Myocyte (in vitro differentiated cells): Measurements from ENCODE around the gene MARK3. TPM values are rescaled to one million over a fixed set of nuclear protein-coding genes. Genes with fewer than 3 reads are reported as not detected.

ENCODE experiments used
- DNase-seq: peaks from one replicate; pipeline ENCODE4 v3.0.0-alpha.2; 2012; ENCODE audit warnings: low read depth
- total RNA-seq: library from RNA; depleted of rRNA; stranded (reverse); fragments of >200 nt; gene quantifications from 2 replicates; pipeline ENCODE4 v1.2.3, GENCODE V29; 2014

The MARK3 gene
- total RNA-seq, 1 donor from 2014 or later = 82.0 TPM

DNA sequence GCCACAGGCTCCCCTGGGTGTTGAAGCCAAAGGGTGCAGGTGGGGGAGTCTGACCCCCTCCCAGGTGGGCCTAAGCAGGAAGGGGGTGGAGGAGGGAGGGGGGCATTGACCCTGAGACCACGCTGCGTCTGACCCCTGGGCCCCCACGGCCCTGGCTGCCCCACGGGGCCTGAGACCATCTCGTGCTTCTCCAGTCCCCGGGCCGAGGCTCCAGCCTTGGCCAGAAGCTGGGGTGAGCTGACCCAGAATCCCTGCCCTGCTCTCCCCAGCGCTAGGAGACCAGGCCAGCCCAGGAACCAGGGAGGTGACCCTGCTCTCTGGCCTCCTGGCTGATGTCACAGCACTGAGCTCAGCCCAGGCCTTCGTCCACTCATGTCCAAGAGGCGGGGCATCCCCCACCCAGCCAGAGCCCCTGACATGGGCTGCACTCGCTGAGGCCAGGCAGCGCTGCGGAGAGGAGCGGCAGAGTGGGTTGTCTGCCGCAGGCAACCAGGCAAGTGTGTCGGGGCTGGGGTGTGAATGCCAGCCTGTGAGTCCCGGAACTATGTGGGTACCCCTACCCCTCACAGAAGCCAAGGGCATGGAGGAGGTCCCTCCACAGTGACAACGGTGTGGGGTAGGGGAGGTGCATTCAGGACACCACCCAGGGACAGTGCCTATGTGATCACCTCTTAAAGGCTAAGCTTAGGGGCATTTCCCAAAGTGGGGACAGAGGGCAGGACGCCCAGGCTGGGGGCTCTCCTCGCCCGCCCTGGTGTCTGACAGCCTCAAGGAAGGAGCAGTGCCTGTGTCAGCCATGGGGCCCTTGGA lies 150.1 kb downstream of the MARK3 start:
- DNase-seq = no peak

GRCh38 chr14:103535891-103536565 lies 150.8 kb downstream of the MARK3 start:
- no peak for DNase-seq

- DNase-seq = no peak
These were observed 151.5 kb downstream of the MARK3 start for GRCh38 chr14:103536693-103537092.

GRCh38 chr14:103537175-103537990 lies 152.2 kb downstream of the MARK3 start:
- peak; percentile 91 for DNase-seq

DNA sequence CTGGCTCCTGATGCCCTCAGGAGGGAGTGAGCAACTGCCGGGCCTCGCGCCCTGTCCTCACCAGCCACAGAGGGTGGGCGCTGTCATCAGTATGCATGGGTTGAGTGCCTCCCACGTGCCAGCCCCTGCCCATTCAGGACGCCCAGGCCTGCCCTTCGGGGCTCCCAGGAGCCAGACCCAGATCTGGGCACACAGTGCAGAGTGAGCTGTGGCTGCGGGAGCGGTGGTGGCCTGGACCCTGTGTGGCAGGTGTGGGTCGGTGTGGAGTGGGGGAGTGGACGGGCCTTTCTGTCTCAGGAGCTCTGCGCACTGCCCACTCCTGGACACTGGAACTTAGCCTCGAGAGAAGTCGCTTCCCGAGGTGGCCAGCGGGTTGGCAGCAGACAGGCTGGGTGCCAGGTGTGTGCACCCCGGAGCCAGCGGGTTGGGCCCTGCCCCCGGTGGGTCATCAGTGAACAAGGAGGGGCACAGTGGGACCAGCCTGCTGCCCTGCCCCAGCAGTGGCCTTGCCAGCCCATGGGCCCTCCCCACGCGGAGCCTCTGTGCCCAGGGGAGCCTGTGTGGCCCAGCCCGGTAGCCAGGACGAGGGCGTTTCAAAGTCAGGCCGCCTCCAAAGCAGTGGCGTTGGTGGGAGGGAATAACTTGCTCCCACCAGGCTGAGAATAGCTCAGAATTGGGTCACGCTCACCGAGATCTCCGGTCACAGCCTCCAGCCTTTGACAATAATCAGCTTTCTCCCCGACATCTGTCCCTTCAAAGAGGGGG lies 153.3 kb downstream of the MARK3 start:
- DNase-seq = peak; percentile 72

GRCh38 chr14:103539056-103539825 lies 154.0 kb downstream of the MARK3 start:
- no peak for DNase-seq

- peak; percentile 68 for DNase-seq
These were observed 155.8 kb downstream of the MARK3 start for GRCh38 chr14:103540821-103541708.

DNA sequence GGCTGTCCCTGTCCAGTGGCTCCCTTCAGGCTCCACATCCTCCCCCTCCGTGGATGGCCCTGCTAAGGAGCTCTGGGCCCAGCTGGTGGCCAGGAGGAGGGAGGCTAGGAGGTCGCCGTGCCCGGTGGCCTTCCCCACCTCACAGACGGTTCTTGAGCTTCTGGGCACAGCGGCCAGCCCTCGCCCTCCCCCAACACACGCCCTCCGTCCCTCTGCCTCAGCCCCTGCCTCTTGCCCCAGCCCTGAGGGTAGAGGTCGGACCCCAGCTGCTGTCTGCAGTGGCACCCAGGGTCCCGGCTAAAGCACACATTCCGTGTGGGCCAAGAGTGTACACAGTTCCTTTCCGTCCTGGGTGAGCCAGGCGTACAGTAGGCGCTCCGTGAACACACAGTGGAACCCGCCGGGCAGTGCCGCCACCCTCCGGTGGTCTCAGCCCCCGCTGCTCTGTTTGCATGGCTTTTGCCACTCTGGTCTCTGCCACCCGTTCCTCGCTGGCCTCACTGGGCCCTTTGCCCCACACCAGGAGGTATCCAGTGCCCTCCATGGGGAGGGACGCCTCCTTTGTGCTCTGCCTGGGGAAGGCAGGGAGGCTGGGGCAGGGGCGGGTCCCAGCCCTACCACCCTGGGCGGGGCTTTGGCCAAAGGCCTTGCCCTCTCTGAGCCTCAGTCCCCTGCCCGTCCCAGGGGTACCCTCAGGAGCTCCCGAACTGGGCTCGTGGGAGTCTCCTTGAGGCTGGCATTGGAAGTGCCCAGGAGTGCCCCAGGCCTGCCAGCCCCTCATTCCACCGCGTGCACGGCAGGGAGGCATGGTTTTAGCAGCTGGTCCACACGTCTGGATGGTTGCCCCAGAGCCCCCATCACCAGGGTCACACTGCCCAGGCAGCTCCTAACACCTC lies 156.7 kb downstream of the MARK3 start:
- DNase-seq = peak; percentile 43

DNA sequence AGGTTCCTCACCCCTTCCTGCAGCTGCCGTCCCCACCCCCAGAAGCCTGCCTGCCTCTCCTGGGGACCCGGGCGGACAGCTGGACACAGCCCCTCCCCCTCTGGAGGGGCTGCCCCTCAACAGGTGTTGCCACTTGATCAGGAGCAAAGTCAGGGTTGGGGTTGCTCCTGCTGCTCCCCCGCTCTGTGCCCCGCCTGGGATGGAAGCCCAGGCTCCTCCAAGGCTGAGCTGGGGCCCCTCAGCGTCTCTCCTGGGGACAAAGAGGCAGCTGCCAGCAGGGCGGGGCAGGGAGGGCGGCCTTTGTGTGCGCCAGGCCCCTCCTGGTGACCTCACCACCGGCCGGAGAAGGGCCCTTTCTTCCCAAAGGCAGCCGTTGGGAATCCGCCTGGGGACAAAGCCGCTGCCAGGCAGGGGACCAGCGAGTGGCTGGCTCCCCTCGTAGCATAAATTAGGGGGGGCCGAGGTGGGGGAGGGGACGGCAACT lies 157.4 kb downstream of the MARK3 start:
- DNase-seq = peak; percentile 99

GRCh38 chr14:103543140-103543539 lies 157.9 kb downstream of the MARK3 start:
- no peak for DNase-seq

GRCh38 chr14:103543721-103544387 lies 158.6 kb downstream of the MARK3 start:
- peak; percentile 89 for DNase-seq

DNA sequence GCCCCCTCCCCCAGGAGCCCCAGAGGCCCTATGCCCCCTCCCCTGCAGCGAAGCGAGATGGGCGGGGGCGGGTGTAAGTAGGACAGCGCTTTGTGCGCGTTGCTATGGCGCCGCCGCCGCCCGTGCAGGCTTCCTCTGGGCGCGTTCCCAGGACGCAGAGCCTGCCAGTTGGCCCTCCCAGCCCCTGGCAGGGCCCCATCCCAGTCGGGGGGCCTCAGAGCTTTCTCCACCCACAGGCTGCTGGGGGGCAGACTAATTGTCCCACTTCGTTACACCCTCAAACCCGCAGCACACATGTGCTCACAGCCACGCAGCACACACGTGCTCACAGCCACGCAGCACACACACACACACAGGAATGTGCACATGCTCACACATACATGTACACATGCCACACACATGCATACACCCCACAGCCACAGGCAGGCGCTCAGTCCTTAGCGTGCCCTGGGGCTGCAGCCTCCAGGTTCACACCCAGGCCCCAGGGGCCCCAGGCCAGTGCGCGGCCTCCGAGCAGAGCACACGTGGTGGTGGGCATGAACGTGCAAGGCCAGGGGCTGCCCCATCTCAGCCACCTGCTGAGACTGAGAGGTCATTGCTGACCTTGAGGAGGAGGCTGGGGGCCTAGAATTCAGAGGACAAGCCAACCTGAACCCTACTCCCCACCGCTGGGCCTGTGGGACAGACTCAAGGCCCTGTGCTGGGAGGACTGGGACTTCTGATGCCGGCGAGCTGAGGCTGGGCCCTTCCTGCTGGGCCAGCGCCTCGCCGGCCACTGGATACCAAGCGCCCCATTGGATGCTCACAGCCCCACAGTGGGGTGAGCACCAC lies 159.4 kb downstream of the MARK3 start:
- DNase-seq = no peak

DNA sequence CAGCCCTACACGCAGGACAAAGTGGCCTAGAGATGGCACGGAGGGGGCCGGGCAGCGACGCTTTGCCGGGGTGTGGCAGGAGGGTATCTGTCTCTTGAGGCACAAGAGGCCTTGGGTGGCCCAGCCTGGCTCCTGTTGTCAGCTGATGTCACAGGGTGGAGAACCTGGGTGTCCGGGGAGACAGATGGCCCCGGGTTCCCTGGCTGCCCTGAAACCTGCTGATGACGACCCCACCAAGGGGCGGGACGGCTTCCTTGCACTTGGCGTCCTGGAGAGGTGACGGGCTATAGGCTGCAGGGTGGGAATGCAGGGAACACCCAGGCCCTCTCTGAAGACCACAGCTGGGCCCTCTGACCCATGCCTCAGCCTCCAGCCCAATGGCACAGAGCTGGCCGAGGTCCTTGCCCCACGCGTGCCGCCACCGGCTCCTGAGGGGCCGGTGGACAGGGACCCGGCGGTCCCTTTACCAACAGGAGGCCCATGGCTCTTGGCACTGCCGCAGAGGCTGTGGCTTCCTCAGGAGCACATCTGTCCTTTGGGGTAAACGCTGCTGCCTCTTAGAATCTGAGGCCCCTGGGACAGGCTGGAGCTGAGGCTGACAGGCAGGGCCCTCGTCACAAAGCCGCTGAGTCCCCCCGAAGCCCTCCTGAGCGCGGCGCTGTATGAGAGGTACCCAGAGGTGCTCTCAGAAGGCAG lies 160.2 kb downstream of the MARK3 start:
- no peak for DNase-seq

DNA sequence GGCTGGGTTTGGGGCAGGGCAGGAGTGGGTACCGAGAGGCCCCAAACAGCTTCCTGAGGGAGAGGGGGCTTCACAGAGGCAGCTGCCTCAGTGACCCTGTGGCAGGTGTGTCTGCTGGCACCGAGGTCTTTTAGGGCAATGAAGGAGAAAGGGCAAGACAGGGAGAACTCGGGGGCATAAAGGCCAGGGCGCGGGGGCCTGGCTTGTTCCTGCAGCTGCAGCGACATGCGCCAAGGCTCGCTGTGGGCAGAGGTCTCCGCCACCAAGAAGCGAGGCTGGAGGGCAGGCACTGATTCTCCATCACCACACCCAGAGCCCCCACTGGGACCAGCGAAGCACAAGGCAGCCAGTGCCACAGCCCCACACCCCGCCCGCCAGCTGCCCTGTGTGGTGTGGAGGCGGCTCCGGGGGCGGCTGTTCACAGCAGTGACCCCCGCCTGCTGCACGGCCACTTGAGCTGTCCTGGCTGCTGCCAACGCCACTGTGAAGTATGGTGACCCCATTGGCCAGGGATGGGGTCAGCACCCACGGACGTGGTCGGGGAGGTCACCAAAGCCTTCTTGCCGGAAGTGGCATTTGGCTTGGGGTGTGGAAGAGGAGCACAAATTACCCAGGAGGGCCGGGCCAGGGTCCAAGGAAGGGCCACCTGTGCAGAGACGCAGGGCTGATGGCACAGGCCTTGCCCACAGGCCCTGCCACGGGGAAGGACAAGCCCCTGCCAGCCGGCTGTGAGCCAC lies 160.9 kb downstream of the MARK3 start:
- DNase-seq = peak; percentile 83
